HG03439 (cell line): ENCODE data around the gene NT5E.
"Not testable (repeated sequence)": the region's sequence is repeated elsewhere in the genome, so short reads cannot be mapped to it uniquely, and the experiment has no call there.

ENCODE experiments used
- ATAC-seq: cut with Tn5 transposase; IDR thresholded peaks from one replicate; pipeline ENCODE4 v1.9.1; 2021; ENCODE audit warnings: mild to moderate bottlenecking, moderate library complexity; ENCODE audit not compliant: unreplicated experiment

Gene NT5E

DNA sequence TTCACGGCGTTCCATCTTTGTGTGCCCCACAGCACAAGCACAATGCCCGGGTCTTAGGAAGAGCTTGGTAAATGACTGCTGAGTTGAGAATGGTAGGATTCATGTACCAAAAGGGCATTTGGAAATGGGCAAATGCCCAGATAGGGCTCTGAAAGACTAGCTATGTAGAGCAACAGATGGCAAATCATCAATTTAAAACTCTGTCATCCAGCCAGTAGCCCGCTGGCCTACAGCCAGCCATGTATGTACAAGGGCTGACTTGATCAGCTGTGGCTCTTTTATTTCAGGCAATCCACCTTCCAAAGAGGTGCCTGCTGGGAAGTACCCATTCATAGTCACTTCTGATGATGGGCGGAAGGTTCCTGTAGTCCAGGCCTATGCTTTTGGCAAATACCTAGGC is 35.1 kb downstream of the NT5E start:
- no peak for ATAC-seq

- no peak for ATAC-seq
Measured at GRCh38 chr6:85490516-85491248, 40.8 kb downstream of the NT5E start.

- no peak for ATAC-seq
Measured at GRCh38 chr6:85493389-85493788, 43.5 kb downstream of the NT5E start.

- no peak for ATAC-seq
Measured at GRCh38 chr6:85494547-85495536, 45.0 kb downstream of the NT5E start.

- no peak for ATAC-seq
Measured at GRCh38 chr6:85496009-85496579, 46.2 kb downstream of the NT5E start.

DNA sequence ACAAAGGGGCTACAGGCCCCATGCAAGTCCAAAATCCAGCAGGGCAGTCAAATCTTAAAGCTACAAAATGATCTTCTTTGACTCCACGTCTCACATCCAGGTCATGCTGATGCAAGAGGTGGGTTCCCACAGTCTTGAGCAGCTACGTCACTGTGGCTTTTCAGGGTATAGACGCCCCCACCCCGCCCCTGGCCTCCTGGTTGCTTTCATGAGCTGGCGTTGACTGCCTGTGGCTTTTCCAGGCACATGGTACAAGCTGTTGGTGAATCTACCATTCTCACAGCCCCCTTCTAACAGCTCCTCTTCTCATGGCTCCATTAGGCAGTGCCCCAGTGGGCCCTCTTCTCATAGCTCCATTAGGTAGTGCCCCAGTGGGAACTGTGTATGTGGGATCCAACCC is 47.0 kb downstream of the NT5E start:
- no peak for ATAC-seq

- no peak for ATAC-seq
Measured at GRCh38 chr6:85498596-85499258, 48.8 kb downstream of the NT5E start.

GRCh38 chr6:85506441-85507093 is 56.7 kb downstream of the NT5E start:
- ATAC-seq = no peak

- ATAC-seq = no peak
Measured at GRCh38 chr6:85516168-85516567, 66.3 kb downstream of the NT5E start.

GRCh38 chr6:85524281-85524680 is 74.4 kb downstream of the NT5E start:
- ATAC-seq = not testable (repeated sequence)

- ATAC-seq = no peak
Measured at GRCh38 chr6:85537055-85537494, 87.2 kb downstream of the NT5E start.

DNA sequence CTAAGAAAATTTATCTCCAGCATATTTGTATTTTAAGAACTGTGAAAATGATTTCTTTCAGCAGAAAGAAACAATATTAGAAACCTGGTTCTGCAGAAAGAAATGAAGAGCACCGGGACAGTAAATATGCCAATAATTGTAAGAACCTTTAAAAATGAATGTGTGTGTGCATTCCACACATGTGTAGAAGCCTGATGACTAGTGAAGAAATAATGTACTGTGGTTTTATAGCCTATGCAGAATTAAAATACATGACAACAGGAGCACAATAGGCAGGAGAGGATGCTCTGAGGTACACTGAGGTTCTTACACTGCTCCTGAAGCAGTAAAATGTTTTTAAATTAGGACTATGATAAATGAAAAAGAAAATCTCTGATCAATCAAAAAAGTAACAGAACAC is 94.9 kb downstream of the NT5E start:
- ATAC-seq = no peak
